Gastroesophageal sphincter (tissue), 3 donors: ENCODE data around the gene NUP93.

ENCODE experiments used
- CTCF ChIP-seq, 4 experiments: fragments of 200-600 bp in 2 of 4; fragments of 450-650 bp in 2 of 4; sonication (generic) in 1 of 4; IDR thresholded peaks; one replicate each; pipeline ENCODE4 v1.5.1; 2017 to 2019; ENCODE audit warnings: antibody characterized with exemption in 4 of 4, mild to moderate bottlenecking in 2 of 4, moderate library complexity in 2 of 4
- POLR2AphosphoS5 ChIP-seq: sonication (generic); formaldehyde crosslinking; IDR thresholded peaks from one replicate; pipeline ENCODE4 v1.6.1; 2017; ENCODE audit warnings: antibody characterized with exemption

GRCh38 chr16:56702836-56703235 is 27.1 kb upstream of the NUP93 start:
- TF ChIP-seq CTCF (IDR thresholded peaks at IDR 0.05) (no peak), POLR2AphosphoS5 (no peak)
